Right lobe of liver (tissue), 6 donors: ENCODE measurements around the gene PDK1. TPM values are rescaled to one million over a fixed set of nuclear protein-coding genes. Genes with fewer than 3 reads are reported as not detected.

Experiments used
- ATAC-seq, 4 donors: fragments of 200-7000 bp; cut with Tn5 transposase; one replicate each; pipeline ENCODE4 v1.9.1; 2020; ENCODE audit warnings: mild to moderate bottlenecking in 4 of 4, moderate library complexity in 4 of 4
- DNase-seq, 3 donors: peaks; one replicate each; pipeline ENCODE4 v3.0.0-alpha.2; 2020
- H3K27ac ChIP-seq, 3 donors: fragments of 200-600 bp; one replicate each; pipeline ENCODE4 v1.8.0; 2022
- H3K27me3 ChIP-seq, 2 donors: fragments of 200-600 bp; one replicate each; pipeline ENCODE4 v1.8.0; 2022
- H3K36me3 ChIP-seq, 4 donors: fragments of 200-600 bp; sonication (generic) in 1 of 4; one replicate each; pipeline versions ENCODE4 v1.5.1 to v1.8.0; 2017 to 2022; ENCODE audit warnings: control low read depth in 1 of 4
- H3K4me1 ChIP-seq, 4 donors: fragments of 200-600 bp; sonication (generic) in 1 of 4; one replicate each; pipeline versions ENCODE4 v1.5.1 to v1.8.0; 2017 to 2022; ENCODE audit warnings: control low read depth in 1 of 4
- H3K4me3 ChIP-seq, 3 donors: fragments of 200-600 bp; one replicate each; pipeline ENCODE4 v1.8.0; 2022
- H3K9me3 ChIP-seq, 4 donors: fragments of 200-600 bp; sonication (generic) in 1 of 4; one replicate each; pipeline versions ENCODE4 v1.5.1 to v1.8.0; 2017 to 2022; ENCODE audit warnings: control low read depth in 1 of 4
- CTCF ChIP-seq, 4 donors: fragments of 200-600 bp in 3 of 4; fragments of 450-650 bp in 1 of 4; IDR thresholded peaks; one replicate each; pipeline versions ENCODE4 v1.5.1 to v1.8.0; 2016 to 2022; ENCODE audit warnings: antibody characterized with exemption in 4 of 4, mild to moderate bottlenecking in 2 of 4
- POLR2A ChIP-seq: fragments of 450-650 bp; IDR thresholded peaks from one replicate; pipeline ENCODE4 v1.6.1; 2017; ENCODE audit warnings: antibody characterized with exemption, mild to moderate bottlenecking
- WGBS: methylation state at CpG from one replicate; pipeline ENCODE4 v1.1.6; 2018; ENCODE audit warnings: low coverage, low lambda C conversion rate; ENCODE audit not compliant: insufficient coverage; ENCODE audit errors: missing lambda C conversion rate; 5-methylcytosine and 5-hydroxymethylcytosine counted together
- intact Hi-C, 2 donors: fragments of 100-400 bp; cut with DNase I; formaldehyde crosslinking; loops; one replicate each; pipeline versions ENCODE4 v1.11.2 to v1.14.1; 2022
- total RNA-seq, 6 experiments: library from RNA; depleted of rRNA in 2 of 6; stranded (reverse); fragments of >200 nt in 2 of 6; fragmentation: NEBNext Ultra II Directional in 3 of 6; extraction: Animal tissue kit (Norgen Biotek cat#: 25700) in 3 of 6; gene quantifications; one replicate each; pipeline versions ENCODE4 v1.1.0 to v1.2.4, GENCODE V29; 2016 to 2023
- donor health status: DM: no; HTN: yes; CAD: no.
- donor health status: DM: no; HTN: no; CAD: no.
- donor health status: DM: no; HTN: no; CAD: no.
- donor health status: DM: no; HTN: yes; CAD: no.
- donor health status: DM: no; HTN: yes; CAD: no.

PDK1 gene
- total RNA-seq, 6 experiments from 2014 or later = 5.0 to 34.1 (median 9.6) TPM

GRCh38 chr2:172615727-172616261 lies 59.9 kb downstream of the PDK1 start:
- intact Hi-C loops = no loop called here
- Histone ChIP-seq H3K4me1 (no peaks in the 10 kb centered on the region), H3K9me3 (no peaks in the 10 kb centered on the region), H3K27ac (no peak overlapping the region), H3K27me3 (no peaks in the 10 kb centered on the region), H3K4me3 (no peak overlapping the region), H3K36me3 (no peaks in the 10 kb centered on the region)
- TF ChIP-seq CTCF (IDR thresholded peaks at IDR 0.05) (no peak), POLR2A (no peak)
- no peak for DNase-seq
- no peak for ATAC-seq
- 95% methylated on average over 4 of the region's 5 CpGs for WGBS

- no peaks in the 10 kb centered on the region for H3K36me3 ChIP-seq
- ATAC-seq (no peak), DNase-seq (no peak)
- 93% methylated on average over 2 of the region's 2 CpGs for WGBS
- intact Hi-C loops = no loop called here
- H3K9me3 ChIP-seq = no peaks in the 10 kb centered on the region
- H3K27ac ChIP-seq = no peak overlapping the region
- TF ChIP-seq POLR2A (no peak), CTCF (IDR thresholded peaks at IDR 0.05) (no peak)
- no peak overlapping the region for H3K4me3 ChIP-seq
- no peaks in the 10 kb centered on the region for H3K4me1 ChIP-seq
- H3K27me3 ChIP-seq = no peaks in the 10 kb centered on the region
Measured at GRCh38 chr2:172617115-172617514, 61.2 kb downstream of the PDK1 start.

- no peak overlapping the region for H3K4me3 ChIP-seq
- no peaks in the 10 kb centered on the region for H3K4me1 ChIP-seq
- ATAC-seq (no peak), DNase-seq (no peak)
- no peaks in the 10 kb centered on the region for H3K36me3 ChIP-seq
- 94% methylated on average over 1 of the region's 1 CpG for WGBS
- no peaks in the 10 kb centered on the region for H3K9me3 ChIP-seq
- H3K27me3 ChIP-seq = no peaks in the 10 kb centered on the region
- TF ChIP-seq CTCF (IDR thresholded peaks at IDR 0.05) (no peak), POLR2A (no peak)
- intact Hi-C loops = no loop called here
- H3K27ac ChIP-seq = no peak overlapping the region
Measured at GRCh38 chr2:172623249-172623965, 67.5 kb downstream of the PDK1 start.

- no peak for ATAC-seq
- H3K4me1 ChIP-seq = no peaks in the 10 kb centered on the region
- no peak for TF ChIP-seq CTCF (IDR thresholded peaks at IDR 0.05)
- no peak for TF ChIP-seq POLR2A
- H3K4me3 ChIP-seq = no peak overlapping the region
- no peaks in the 10 kb centered on the region for H3K27me3 ChIP-seq
- no peak for DNase-seq
- no peaks in the 10 kb centered on the region for H3K9me3 ChIP-seq
- no peaks in the 10 kb centered on the region for H3K36me3 ChIP-seq
- intact Hi-C loops = no loop called here
- WGBS = 90% methylated on average over 2 of the region's 2 CpGs
- no peak overlapping the region for H3K27ac ChIP-seq
Measured at GRCh38 chr2:172624996-172625395, 69.1 kb downstream of the PDK1 start.
